WTC11 (cell line): ENCODE measurements around the gene FHAD1.

ENCODE experiments used
- CTCF ChIP-seq: fragments of 200-600 bp; IDR thresholded peaks from 2 replicates; pipeline ENCODE4 v1.8.0; 2022; ENCODE audit warnings: antibody characterized with exemption
- KAT7 ChIP-seq: sonication (generic); formaldehyde crosslinking; IDR thresholded peaks from 2 replicates; pipeline ENCODE4 v1.8.1; 2023; ENCODE audit warnings: missing genetic modification reagents, mild to moderate bottlenecking, borderline replicate concordance

DNA sequence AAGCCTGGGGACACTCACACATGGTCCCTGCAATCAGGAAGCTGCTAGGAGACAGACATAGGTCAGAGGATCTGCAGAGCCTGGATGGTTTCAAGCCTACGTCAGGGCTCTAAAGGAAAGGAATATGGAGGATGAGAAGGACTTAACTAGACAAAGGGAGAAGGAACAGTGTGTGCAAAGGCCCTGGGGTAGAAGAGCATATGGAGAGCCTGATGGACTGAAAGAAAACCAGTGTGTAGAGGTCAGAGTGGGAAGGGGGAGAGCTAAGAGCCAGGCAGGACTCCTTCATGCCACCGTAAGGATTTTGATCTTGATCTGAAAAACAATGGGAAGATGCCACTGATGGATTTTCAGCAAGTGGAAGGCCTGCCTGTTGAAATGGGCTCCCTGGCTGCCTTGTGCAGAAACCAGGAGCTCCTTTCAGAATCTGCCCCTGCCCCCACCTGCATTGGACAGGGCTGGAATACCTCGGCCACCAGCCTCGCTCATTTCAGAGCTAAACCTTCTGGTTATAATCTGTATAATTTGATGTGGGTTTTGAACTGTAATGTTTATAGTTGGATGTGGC lies 8.6 kb downstream of the FHAD1 start:
- TF ChIP-seq KAT7 (no peak), CTCF (no peak)
